ENCODE results near the gene MYH15. TPM values are rescaled to one million over a fixed set of nuclear protein-coding genes. Genes with fewer than 3 reads are reported as not detected.

Gene MYH15
- total RNA-seq, 1 donor from 2014 or later: 0.75 TPM

- no peak for DNase-seq (ENCODE audit: low read depth)
- no peak for TF ChIP-seq CTCF (conservative IDR thresholded peaks at IDR 0.05; ENCODE audit: low read depth, low read length)
- no peak overlapping the region for H3K4me3 ChIP-seq (ENCODE audit: low read depth, low read length)
Measured at GRCh38 chr3:108525971-108526370, 15.6 kb upstream of the MYH15 start.

- no peak overlapping the region for H3K4me3 ChIP-seq (ENCODE audit: low read depth, low read length)
- no peak for TF ChIP-seq CTCF (conservative IDR thresholded peaks at IDR 0.05; ENCODE audit: low read depth, low read length)
- DNase-seq (ENCODE audit: low read depth): no peak
Measured at GRCh38 chr3:108525256-108525655, 14.9 kb upstream of the MYH15 start.

- no peak for TF ChIP-seq CTCF (conservative IDR thresholded peaks at IDR 0.05; ENCODE audit: low read depth, low read length)
- no peak for DNase-seq (ENCODE audit: low read depth)
- H3K4me3 ChIP-seq (ENCODE audit: low read depth, low read length): no peak overlapping the region
Measured at GRCh38 chr3:108524537-108524936, 14.1 kb upstream of the MYH15 start.

GRCh38 chr3:108518895-108519294 lies 8.5 kb upstream of the MYH15 start:
- no peak for TF ChIP-seq CTCF (conservative IDR thresholded peaks at IDR 0.05; ENCODE audit: low read depth, low read length)
- H3K4me3 ChIP-seq (ENCODE audit: low read depth, low read length): no peak overlapping the region
- DNase-seq (ENCODE audit: low read depth): no peak

- no peak overlapping the region for H3K4me3 ChIP-seq (ENCODE audit: low read depth, low read length)
- TF ChIP-seq CTCF (conservative IDR thresholded peaks at IDR 0.05; ENCODE audit: low read depth, low read length): no peak
- no peak for DNase-seq (ENCODE audit: low read depth)
Measured at GRCh38 chr3:108516881-108517280, 6.5 kb upstream of the MYH15 start.

GRCh38 chr3:108513961-108514360 lies 3.6 kb upstream of the MYH15 start:
- TF ChIP-seq CTCF (conservative IDR thresholded peaks at IDR 0.05; ENCODE audit: low read depth, low read length): no peak
- no peak overlapping the region for H3K4me3 ChIP-seq (ENCODE audit: low read depth, low read length)
- peak; percentile 31 for DNase-seq (ENCODE audit: low read depth)

GRCh38 chr3:108512671-108513070 lies 2.3 kb upstream of the MYH15 start:
- no peak overlapping the region for H3K4me3 ChIP-seq (ENCODE audit: low read depth, low read length)
- no peak for TF ChIP-seq CTCF (conservative IDR thresholded peaks at IDR 0.05; ENCODE audit: low read depth, low read length)
- no peak for DNase-seq (ENCODE audit: low read depth)
